WTC11 (cell line): ENCODE measurements around the gene TRPV6.

Experiments used
- ATF2 ChIP-seq: sonication (generic); formaldehyde crosslinking; IDR thresholded peaks from 2 replicates; pipeline ENCODE4 v1.8.1; 2022; ENCODE audit warnings: low read depth, missing genetic modification reagents, borderline replicate concordance
- CREM ChIP-seq: sonication (generic); formaldehyde crosslinking; IDR thresholded peaks from 2 replicates; pipeline ENCODE4 v1.8.1; 2022; ENCODE audit warnings: mild to moderate bottlenecking, missing genetic modification reagents, moderate library complexity
- CTCF ChIP-seq: fragments of 200-600 bp; IDR thresholded peaks from 2 replicates; pipeline ENCODE4 v1.8.0; 2022; ENCODE audit warnings: antibody characterized with exemption
- ETV6 ChIP-seq: sonication (generic); formaldehyde crosslinking; IDR thresholded peaks from 2 replicates; pipeline ENCODE4 v1.8.1; 2022; ENCODE audit warnings: mild to moderate bottlenecking, missing genetic modification reagents
- FOXP1 ChIP-seq: sonication (generic); formaldehyde crosslinking; IDR thresholded peaks from 2 replicates; pipeline ENCODE4 v1.8.0; 2022; ENCODE audit warnings: missing genetic modification reagents, mild to moderate bottlenecking, moderate library complexity, borderline replicate concordance
- MAX ChIP-seq: sonication (generic); formaldehyde crosslinking; IDR thresholded peaks from 2 replicates; pipeline ENCODE4 v1.8.0; 2022; ENCODE audit warnings: mild to moderate bottlenecking, missing genetic modification reagents
- MXD4 ChIP-seq: fragments of 250-450 bp; sonication (Bioruptor Pico); IDR thresholded peaks from 2 replicates; pipeline ENCODE4 v1.8.0; 2021; ENCODE audit warnings: mild to moderate bottlenecking, moderate library complexity, borderline replicate concordance
- SP1 ChIP-seq: sonication (generic); formaldehyde crosslinking; conservative IDR thresholded peaks from 2 replicates; pipeline ENCODE4 v1.8.1; 2022; ENCODE audit warnings: missing genetic modification reagents
- STAT6 ChIP-seq: sonication (generic); formaldehyde crosslinking; conservative IDR thresholded peaks from 2 replicates; pipeline ENCODE4 v1.8.1; 2023; ENCODE audit warnings: mild to moderate bottlenecking, low read depth, missing genetic modification reagents, moderate library complexity
- TEAD1 ChIP-seq: sonication (generic); formaldehyde crosslinking; IDR thresholded peaks from 2 replicates; pipeline ENCODE4 v1.8.0; 2022; ENCODE audit warnings: mild to moderate bottlenecking, missing genetic modification reagents
- ZNF423 ChIP-seq: fragments of 250-450 bp; sonication (Bioruptor Pico); IDR thresholded peaks from 2 replicates; pipeline ENCODE4 v2.1.2; 2022; ENCODE audit warnings: mild to moderate bottlenecking, moderate library complexity

- TF ChIP-seq CTCF (no peak), TEAD1 (no peak), ETV6 (CRISPR knock-in tag) (no peak), MXD4 (no peak), FOXP1 (CRISPR knock-in tag) (no peak), ATF2 (CRISPR knock-in tag) (no peak), STAT6 (CRISPR knock-in tag) (no peak), CREM (CRISPR knock-in tag) (no peak), MAX (CRISPR knock-in tag) (no peak), SP1 (CRISPR knock-in tag) (no peak), ZNF423 (no peak)
These were observed 31.0 kb upstream of the TRPV6 start for GRCh38 chr7:142916508-142916907.
